Mucosa of descending colon (tissue), 3 donors: ENCODE results near the gene ABCA4. TPM values are rescaled to one million over a fixed set of nuclear protein-coding genes. Genes with fewer than 3 reads are reported as not detected.

Experiments
- ATAC-seq: fragments of 200-7000 bp; cut with Tn5 transposase; one replicate; pipeline ENCODE4 v1.9.1; 2020; ENCODE audit warnings: mild to moderate bottlenecking, moderate library complexity
- DNase-seq, 3 donors: peaks; one replicate each; pipeline ENCODE4 v3.0.0-alpha.2; 2020
- H3K36me3 ChIP-seq: fragments of 200-600 bp; one replicate; pipeline ENCODE4 v1.8.0; 2021; ENCODE audit warnings: low read depth, mild to moderate bottlenecking
- H3K4me1 ChIP-seq: fragments of 200-600 bp; one replicate; pipeline ENCODE4 v1.8.0; 2021; ENCODE audit warnings: low read depth, mild to moderate bottlenecking
- H3K4me3 ChIP-seq: fragments of 200-600 bp; one replicate; pipeline ENCODE4 v1.8.0; 2021; ENCODE audit warnings: mild to moderate bottlenecking
- H3K9me3 ChIP-seq: fragments of 200-600 bp; one replicate; pipeline ENCODE4 v1.8.0; 2021; ENCODE audit warnings: mild to moderate bottlenecking
- intact Hi-C, 2 donors: fragments of 100-400 bp; cut with DNase I in 1 of 2; cut with micrococcal nuclease in 1 of 2; formaldehyde crosslinking; loops; one replicate each; pipeline versions ENCODE4 v1.11.0 to v1.11.1; 2022; cut with DNase I, micrococcal nuclease
- total RNA-seq, 3 donors: library from RNA; stranded (reverse); fragmentation: NEBNext Ultra II Directional in 2 of 3; extraction: Animal tissue kit (Norgen Biotek cat#: 25700) in 2 of 3; gene quantifications; one replicate each; pipeline versions ENCODE4 v1.2.1 to v1.2.4, GENCODE V29; 2021 to 2023
- TF ChIP-seq, protein P1 (sequence below): fragments of 200-600 bp; IDR thresholded peaks from one replicate; pipeline ENCODE4 v1.8.0; 2022; ENCODE audit warnings: antibody characterized with exemption, mild to moderate bottlenecking
- donor health status: DM: no; HTN: no; CAD: no; lungs with moderate emphysema.
- donor health status: DM: no; HTN: no; CAD: no.
- donor health status: DM: no; HTN: yes; CAD: no.

ABCA4 gene
- total RNA-seq, 3 donors from 2014 or later, result 0.34 to 1.0 TPM; not detected in 1

DNA sequence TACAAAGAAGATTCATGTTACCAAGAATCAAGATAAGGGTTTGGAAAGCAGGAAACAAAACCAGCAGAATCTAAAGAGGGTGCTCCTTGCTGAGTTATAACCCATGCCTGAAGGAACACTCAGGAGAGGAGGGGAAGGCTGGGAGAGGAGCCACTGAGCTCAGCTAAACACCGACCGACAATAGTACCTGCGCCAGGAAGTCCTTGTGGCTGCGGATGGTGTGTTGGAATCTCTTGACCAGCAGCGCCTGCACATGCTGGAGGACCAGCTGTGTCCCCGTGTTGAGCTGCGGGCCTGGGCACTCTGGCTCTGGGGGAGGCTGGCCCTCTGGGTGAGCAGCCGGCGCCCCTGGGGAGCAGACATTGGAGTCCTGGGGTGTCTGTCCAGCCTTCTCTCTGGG, 89.4 kb downstream of the ABCA4 start:
- intact Hi-C loops, result no loop called here
- TF ChIP-seq, protein P1, sequence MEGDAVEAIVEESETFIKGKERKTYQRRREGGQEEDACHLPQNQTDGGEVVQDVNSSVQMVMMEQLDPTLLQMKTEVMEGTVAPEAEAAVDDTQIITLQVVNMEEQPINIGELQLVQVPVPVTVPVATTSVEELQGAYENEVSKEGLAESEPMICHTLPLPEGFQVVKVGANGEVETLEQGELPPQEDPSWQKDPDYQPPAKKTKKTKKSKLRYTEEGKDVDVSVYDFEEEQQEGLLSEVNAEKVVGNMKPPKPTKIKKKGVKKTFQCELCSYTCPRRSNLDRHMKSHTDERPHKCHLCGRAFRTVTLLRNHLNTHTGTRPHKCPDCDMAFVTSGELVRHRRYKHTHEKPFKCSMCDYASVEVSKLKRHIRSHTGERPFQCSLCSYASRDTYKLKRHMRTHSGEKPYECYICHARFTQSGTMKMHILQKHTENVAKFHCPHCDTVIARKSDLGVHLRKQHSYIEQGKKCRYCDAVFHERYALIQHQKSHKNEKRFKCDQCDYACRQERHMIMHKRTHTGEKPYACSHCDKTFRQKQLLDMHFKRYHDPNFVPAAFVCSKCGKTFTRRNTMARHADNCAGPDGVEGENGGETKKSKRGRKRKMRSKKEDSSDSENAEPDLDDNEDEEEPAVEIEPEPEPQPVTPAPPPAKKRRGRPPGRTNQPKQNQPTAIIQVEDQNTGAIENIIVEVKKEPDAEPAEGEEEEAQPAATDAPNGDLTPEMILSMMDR, result no peak
- H3K9me3 ChIP-seq, result no peaks in the 10 kb centered on the region
- H3K4me1 ChIP-seq, result no peaks in the 10 kb centered on the region
- DNase-seq (no peak), ATAC-seq (no peak)
- no peak overlapping the region for H3K4me3 ChIP-seq
- no peaks in the 10 kb centered on the region for H3K36me3 ChIP-seq

DNA sequence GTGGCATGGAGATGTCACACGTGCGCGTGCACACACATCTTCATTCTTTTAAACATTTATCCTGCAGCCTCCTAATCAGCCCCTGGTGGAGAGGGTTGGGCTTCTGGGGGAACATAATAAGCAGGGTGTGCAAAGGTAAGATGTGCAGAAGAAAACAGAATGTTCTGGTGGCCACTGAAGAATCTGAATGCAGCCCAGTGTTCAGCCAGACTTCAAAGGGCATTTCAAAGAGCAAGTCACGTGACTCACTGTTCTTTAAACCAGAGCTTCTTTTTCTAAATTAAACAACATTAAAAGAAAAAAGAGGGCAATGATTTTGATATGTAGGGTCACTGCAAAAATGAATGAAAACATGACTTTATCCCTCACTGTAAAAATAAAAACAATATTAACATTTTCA, 89.8 kb downstream of the ABCA4 start:
- no peak for ATAC-seq
- no peaks in the 10 kb centered on the region for H3K9me3 ChIP-seq
- DNase-seq, result no peak
- intact Hi-C loops, result no loop called here
- TF ChIP-seq, protein P1, result no peak
- H3K4me1 ChIP-seq, result no peaks in the 10 kb centered on the region
- no peaks in the 10 kb centered on the region for H3K36me3 ChIP-seq
- no peak overlapping the region for H3K4me3 ChIP-seq

DNA sequence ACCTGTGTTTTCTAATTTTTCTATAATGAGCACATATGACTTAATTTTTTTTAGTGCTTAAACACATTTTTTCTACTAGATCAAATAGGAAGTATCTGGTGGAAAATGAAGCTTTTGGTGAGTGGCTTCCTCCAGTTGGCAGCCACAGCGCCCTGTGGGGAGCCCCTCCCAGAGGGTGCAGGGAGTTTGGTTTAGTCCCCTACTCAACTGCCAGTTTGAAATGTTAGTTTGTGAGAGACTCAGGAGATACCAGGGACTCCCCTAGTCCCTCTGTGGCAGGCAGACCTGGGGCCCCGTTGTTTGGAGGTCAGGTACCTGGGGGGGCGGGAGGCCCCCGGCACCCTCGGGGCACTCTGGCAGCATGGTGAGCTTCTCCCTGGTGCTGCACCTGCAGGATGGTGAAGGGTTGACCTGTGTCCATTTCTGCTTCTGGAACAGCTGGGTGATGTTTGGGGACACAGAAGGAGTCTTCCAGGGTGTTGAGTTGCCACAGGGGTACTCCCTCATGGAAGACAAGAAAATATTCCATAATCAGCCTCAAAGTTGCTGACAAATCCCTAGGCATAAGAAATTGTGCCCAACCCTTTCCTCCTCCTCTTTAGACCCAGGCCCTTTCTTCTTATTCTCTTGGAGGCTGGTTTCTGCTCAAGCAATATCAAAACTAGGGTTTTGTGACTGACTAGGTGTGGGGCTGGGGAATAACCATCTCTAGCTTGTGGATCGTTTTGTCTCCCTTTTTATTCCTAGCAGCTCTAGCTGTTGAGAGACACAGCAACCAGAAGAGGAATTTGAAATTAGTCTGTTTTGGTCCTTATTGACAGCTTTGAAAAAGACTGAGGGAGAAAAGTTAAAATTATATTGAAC, 91.6 kb downstream of the ABCA4 start:
- Histone ChIP-seq H3K4me3 (no peak overlapping the region), H3K4me1 (no peaks in the 10 kb centered on the region), H3K9me3 (no peaks in the 10 kb centered on the region), H3K36me3 (no peaks in the 10 kb centered on the region)
- TF ChIP-seq, protein P1, result no peak
- intact Hi-C loops, result no loop called here
- ATAC-seq, result no peak
- DNase-seq, result no peak

DNA sequence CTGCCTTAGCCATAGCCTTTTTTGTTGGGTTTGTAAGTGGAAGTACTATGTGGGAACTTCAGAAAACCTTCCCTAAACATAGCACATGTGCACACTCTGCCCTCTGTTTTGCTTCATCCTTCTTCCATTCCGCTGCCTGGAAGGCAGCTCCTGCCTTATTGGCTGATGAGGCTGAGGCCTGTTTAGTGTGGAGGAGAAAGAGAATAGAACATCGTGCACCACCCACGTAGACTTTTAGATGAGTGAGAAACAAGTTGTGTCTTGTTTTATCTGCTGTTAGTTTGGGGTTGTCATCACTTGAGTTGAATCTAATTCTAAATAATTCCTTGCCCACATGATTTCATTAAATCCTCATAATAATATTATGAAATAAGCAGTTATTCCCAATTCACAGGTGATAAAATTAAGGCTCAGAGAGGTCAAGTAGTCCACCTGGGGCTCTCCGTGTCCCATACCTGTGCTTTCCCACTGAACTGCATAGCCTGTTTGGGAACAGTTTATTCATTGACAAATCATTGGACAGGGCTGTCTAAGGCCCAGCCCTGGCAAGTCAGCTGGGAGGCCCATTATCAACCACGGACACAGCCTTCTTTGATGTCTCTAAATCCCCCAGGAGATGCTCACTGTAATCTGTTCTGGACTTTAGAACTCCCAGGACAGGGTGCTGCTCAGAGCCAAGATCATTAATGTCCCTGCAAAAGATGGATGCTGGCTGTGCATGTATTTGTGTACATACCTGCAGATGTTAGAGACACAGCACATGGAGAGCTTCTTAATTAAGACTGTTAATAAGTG, 93.0 kb downstream of the ABCA4 start:
- DNase-seq (no peak), ATAC-seq (no peak)
- no peak overlapping the region for H3K4me3 ChIP-seq
- no peaks in the 10 kb centered on the region for H3K36me3 ChIP-seq
- TF ChIP-seq, protein P1, result no peak
- intact Hi-C loops, result no loop called here
- no peaks in the 10 kb centered on the region for H3K4me1 ChIP-seq
- no peaks in the 10 kb centered on the region for H3K9me3 ChIP-seq

DNA sequence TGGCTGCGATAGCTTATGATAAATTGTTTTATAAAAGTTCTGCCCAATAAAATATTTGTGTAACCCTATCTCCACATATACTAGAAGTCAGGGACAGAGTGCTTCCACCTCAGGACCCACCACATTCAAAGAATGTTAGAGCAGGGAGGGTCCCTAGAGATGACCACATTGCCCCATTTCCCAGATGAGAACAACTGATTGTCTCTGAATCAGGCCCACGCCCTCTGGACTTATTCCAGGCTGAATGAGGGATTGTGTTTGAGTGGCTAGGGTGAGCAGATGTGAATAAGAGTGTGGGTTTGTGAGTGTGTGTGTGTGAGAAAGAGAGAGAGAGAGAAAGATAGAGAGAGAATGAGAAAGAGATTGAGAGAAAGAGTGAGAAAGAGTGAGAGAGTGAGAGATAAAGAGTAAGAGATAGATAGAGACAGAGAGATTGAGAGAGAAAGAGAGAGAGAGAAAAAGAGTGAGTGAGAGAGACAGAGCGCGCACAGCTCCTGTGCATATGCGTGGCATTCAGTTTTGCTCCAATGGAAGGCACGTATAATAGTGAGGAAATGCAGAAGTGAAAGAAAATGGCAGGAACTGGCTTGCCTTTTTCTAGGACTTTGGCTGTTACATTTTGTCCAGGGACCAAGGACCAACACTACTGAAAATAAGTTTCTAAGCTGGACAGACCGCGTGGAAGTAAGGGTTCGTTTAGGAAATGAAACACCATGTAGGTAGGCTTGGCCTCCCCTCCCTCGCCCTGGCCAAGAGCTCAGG, 94.1 kb downstream of the ABCA4 start:
- no peaks in the 10 kb centered on the region for H3K4me1 ChIP-seq
- H3K4me3 ChIP-seq, result no peak overlapping the region
- ATAC-seq (no peak), DNase-seq (no peak)
- TF ChIP-seq, protein P1, result no peak
- intact Hi-C loops, result no loop called here
- no peaks in the 10 kb centered on the region for H3K9me3 ChIP-seq
- H3K36me3 ChIP-seq, result no peaks in the 10 kb centered on the region
